ENCODE data around the gene PGP. TPM values are rescaled to one million over a fixed set of nuclear protein-coding genes. Genes with fewer than 3 reads are reported as not detected.

The PGP gene
- total and polyA plus RNA-seq, 4 donors: 3.4 to 9.9 (median 6.3) TPM

DNA sequence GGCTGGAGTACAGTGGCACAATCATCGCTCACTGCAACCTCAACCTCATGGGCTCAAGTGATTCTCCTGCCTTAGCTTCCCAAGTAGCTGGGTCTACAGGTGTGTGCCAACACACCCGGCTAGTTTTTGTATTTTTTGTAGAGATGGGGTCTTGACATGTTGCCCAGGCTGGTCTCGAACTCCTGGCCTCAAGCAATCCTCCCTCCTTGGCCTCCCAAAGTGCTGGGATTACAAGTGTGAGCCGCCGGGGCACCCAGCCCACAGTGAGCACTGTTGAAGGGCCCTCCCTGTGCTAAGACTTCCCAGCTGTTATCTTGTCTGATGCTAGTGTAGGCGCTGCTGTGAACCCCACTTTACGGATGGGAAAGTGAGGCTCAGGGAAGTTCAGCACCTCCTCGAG, 26.2 kb downstream of the PGP start:
- Histone ChIP-seq H3K4me1 (ENCODE audit: control insufficient read depth in 4 of 4, insufficient read depth in 4 of 4, low read length in 3 of 4) (no peaks in the 10 kb centered on the region), H3K9me3 (ENCODE audit: control insufficient read depth in 4 of 4, low read length in 3 of 4) (no peaks in the 10 kb centered on the region), H3K4me3 (ENCODE audit: low read depth in 1 of 3, low read length in 3 of 3) (no peak overlapping the region), H3K27ac (ENCODE audit: low read depth in 1 of 2, low read length in 2 of 2) (no peak overlapping the region), H3K27me3 (ENCODE audit: control insufficient read depth in 4 of 4, insufficient read depth in 4 of 4, low read length in 3 of 4) (no peaks in the 10 kb centered on the region), H3K36me3 (ENCODE audit: control insufficient read depth in 4 of 4, insufficient read depth in 3 of 4, low read depth in 1 of 4, low read length in 3 of 4) (no peaks in the 10 kb centered on the region), H3K9ac (ENCODE audit: low read depth in 1 of 2, low read length in 2 of 2) (no peak overlapping the region)
- 95% methylated on average over 8 of the region's 8 CpGs for WGBS
- TF ChIP-seq, protein P1, sequence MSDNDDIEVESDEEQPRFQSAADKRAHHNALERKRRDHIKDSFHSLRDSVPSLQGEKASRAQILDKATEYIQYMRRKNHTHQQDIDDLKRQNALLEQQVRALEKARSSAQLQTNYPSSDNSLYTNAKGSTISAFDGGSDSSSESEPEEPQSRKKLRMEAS (IDR thresholded peaks at IDR 0.05): no peak
- TF ChIP-seq, protein P2, sequence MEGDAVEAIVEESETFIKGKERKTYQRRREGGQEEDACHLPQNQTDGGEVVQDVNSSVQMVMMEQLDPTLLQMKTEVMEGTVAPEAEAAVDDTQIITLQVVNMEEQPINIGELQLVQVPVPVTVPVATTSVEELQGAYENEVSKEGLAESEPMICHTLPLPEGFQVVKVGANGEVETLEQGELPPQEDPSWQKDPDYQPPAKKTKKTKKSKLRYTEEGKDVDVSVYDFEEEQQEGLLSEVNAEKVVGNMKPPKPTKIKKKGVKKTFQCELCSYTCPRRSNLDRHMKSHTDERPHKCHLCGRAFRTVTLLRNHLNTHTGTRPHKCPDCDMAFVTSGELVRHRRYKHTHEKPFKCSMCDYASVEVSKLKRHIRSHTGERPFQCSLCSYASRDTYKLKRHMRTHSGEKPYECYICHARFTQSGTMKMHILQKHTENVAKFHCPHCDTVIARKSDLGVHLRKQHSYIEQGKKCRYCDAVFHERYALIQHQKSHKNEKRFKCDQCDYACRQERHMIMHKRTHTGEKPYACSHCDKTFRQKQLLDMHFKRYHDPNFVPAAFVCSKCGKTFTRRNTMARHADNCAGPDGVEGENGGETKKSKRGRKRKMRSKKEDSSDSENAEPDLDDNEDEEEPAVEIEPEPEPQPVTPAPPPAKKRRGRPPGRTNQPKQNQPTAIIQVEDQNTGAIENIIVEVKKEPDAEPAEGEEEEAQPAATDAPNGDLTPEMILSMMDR (IDR thresholded peaks at IDR 0.05; ENCODE audit: low read depth, low read length, missing input control): no peak
- DNase-seq (ENCODE audit: low spot score): no peak

DNA sequence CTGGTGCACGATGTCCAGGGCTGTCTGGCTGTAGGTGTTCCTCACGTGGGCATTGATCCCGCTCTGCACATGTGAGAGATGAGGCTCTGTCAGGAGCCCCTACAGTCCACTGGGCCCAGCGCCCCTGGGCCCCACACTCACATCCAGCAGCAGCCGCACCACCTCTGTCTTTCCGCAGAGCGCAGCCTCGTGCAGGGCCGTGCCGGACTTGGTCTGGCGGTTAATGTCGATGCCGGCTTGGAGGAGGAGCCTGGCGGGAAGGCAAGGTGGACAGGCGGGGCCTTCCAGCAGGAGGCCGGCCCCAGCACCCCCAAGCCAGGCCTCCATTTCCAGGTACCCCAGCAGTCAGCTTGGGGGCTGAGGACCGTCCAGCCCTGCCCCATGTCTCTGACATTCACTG, 27.4 kb downstream of the PGP start:
- H3K36me3 ChIP-seq (ENCODE audit: control insufficient read depth in 4 of 4, insufficient read depth in 3 of 4, low read depth in 1 of 4, low read length in 3 of 4): no peaks in the 10 kb centered on the region
- H3K4me3 ChIP-seq (ENCODE audit: low read depth in 1 of 3, low read length in 3 of 3): no peak overlapping the region
- no peak overlapping the region for H3K27ac ChIP-seq (ENCODE audit: low read depth in 1 of 2, low read length in 2 of 2)
- no peaks in the 10 kb centered on the region for H3K9me3 ChIP-seq (ENCODE audit: control insufficient read depth in 4 of 4, low read length in 3 of 4)
- H3K27me3 ChIP-seq (ENCODE audit: control insufficient read depth in 4 of 4, insufficient read depth in 4 of 4, low read length in 3 of 4): no peaks in the 10 kb centered on the region
- no peak for TF ChIP-seq SP1 (IDR thresholded peaks at IDR 0.05)
- TF ChIP-seq, protein P3, sequence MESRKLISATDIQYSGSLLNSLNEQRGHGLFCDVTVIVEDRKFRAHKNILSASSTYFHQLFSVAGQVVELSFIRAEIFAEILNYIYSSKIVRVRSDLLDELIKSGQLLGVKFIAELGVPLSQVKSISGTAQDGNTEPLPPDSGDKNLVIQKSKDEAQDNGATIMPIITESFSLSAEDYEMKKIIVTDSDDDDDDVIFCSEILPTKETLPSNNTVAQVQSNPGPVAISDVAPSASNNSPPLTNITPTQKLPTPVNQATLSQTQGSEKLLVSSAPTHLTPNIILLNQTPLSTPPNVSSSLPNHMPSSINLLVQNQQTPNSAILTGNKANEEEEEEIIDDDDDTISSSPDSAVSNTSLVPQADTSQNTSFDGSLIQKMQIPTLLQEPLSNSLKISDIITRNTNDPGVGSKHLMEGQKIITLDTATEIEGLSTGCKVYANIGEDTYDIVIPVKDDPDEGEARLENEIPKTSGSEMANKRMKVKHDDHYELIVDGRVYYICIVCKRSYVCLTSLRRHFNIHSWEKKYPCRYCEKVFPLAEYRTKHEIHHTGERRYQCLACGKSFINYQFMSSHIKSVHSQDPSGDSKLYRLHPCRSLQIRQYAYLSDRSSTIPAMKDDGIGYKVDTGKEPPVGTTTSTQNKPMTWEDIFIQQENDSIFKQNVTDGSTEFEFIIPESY (IDR thresholded peaks at IDR 0.05): no peak
- no peak for TF ChIP-seq FOXA1 (IDR thresholded peaks at IDR 0.05)
- TF ChIP-seq NR2F2 (IDR thresholded peaks at IDR 0.05): no peak
- no peak for TF ChIP-seq GABPA (IDR thresholded peaks at IDR 0.05 in 1 of 2, conservative IDR thresholded peaks at IDR 0.05 in 1 of 2)
- no peak for TF ChIP-seq TAF1 (conservative IDR thresholded peaks at IDR 0.05)
- no peak for TF ChIP-seq JUND (IDR thresholded peaks at IDR 0.05)
- TF ChIP-seq, protein P2 (IDR thresholded peaks at IDR 0.05; ENCODE audit: low read depth, low read length, missing input control): no peak
- TF ChIP-seq, protein P1 (IDR thresholded peaks at IDR 0.05): no peak
- no peak for TF ChIP-seq HNF4G (IDR thresholded peaks at IDR 0.05)
- TF ChIP-seq YY1 (IDR thresholded peaks at IDR 0.05): no peak
- no peak for TF ChIP-seq FOXA2 (IDR thresholded peaks at IDR 0.05)
- no peak for TF ChIP-seq HNF4A (conservative IDR thresholded peaks at IDR 0.05)
- TF ChIP-seq, protein P4, sequence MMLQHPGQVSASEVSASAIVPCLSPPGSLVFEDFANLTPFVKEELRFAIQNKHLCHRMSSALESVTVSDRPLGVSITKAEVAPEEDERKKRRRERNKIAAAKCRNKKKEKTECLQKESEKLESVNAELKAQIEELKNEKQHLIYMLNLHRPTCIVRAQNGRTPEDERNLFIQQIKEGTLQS (IDR thresholded peaks at IDR 0.05): no peak
- TF ChIP-seq RXRA (IDR thresholded peaks at IDR 0.05): no peak
- TF ChIP-seq RAD21 (IDR thresholded peaks at IDR 0.05): no peak
- TF ChIP-seq, protein P5, sequence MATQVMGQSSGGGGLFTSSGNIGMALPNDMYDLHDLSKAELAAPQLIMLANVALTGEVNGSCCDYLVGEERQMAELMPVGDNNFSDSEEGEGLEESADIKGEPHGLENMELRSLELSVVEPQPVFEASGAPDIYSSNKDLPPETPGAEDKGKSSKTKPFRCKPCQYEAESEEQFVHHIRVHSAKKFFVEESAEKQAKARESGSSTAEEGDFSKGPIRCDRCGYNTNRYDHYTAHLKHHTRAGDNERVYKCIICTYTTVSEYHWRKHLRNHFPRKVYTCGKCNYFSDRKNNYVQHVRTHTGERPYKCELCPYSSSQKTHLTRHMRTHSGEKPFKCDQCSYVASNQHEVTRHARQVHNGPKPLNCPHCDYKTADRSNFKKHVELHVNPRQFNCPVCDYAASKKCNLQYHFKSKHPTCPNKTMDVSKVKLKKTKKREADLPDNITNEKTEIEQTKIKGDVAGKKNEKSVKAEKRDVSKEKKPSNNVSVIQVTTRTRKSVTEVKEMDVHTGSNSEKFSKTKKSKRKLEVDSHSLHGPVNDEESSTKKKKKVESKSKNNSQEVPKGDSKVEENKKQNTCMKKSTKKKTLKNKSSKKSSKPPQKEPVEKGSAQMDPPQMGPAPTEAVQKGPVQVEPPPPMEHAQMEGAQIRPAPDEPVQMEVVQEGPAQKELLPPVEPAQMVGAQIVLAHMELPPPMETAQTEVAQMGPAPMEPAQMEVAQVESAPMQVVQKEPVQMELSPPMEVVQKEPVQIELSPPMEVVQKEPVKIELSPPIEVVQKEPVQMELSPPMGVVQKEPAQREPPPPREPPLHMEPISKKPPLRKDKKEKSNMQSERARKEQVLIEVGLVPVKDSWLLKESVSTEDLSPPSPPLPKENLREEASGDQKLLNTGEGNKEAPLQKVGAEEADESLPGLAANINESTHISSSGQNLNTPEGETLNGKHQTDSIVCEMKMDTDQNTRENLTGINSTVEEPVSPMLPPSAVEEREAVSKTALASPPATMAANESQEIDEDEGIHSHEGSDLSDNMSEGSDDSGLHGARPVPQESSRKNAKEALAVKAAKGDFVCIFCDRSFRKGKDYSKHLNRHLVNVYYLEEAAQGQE (IDR thresholded peaks at IDR 0.05): no peak
- TF ChIP-seq EGR1 (IDR thresholded peaks at IDR 0.05; ENCODE audit: low read depth in 2 of 2): no peak
- no peak overlapping the region for H3K9ac ChIP-seq (ENCODE audit: low read depth in 1 of 2, low read length in 2 of 2)
- 81% methylated on average over 17 of the region's 17 CpGs for WGBS
- DNase-seq (ENCODE audit: low spot score): no peak
- no peaks in the 10 kb centered on the region for H3K4me1 ChIP-seq (ENCODE audit: control insufficient read depth in 4 of 4, insufficient read depth in 4 of 4, low read length in 3 of 4)
